ENCODE data around the gene ACTG1. TPM values are rescaled to one million over a fixed set of nuclear protein-coding genes. Genes with fewer than 3 reads are reported as not detected.

Gene ACTG1
- total RNA-seq, 1 donor from 2014 or later = 4,575 TPM

DNA sequence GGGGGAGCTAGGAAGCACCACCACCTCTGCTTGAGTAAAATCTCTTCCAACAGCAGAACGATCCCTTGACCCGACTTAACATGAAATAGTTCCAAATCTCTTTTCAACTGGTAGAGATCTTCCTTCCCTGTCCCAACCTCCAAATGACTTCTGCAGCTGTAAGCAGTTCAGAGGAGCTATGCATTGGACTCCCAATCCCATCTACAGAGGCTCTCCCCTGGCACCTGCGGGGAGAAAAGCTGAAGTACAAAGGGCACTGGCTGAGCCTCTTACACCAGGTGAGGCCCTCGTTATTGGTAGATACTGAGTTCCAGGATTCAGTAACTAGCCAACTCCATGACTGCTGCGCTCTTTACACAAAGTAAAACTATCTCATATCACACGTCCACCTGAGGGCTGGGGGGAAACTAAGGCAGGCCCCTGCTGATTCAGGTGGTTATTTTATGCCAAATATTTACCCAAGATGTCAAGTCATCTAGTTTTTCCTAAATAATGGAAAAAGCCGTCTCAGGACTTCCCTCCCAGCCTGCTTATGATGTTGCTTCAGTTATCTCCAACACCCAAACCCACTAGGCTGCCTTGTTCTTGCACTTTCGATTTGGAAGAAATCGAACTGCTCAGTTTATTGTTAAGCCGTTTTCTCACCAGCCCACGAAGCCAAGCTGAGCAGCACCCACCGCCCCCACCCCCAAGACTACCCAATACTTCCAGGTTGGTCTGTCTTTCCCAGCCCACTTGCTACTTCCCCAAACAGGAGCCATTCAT is 3.2 kb downstream of the ACTG1 start:
- TF ChIP-seq, protein P1, sequence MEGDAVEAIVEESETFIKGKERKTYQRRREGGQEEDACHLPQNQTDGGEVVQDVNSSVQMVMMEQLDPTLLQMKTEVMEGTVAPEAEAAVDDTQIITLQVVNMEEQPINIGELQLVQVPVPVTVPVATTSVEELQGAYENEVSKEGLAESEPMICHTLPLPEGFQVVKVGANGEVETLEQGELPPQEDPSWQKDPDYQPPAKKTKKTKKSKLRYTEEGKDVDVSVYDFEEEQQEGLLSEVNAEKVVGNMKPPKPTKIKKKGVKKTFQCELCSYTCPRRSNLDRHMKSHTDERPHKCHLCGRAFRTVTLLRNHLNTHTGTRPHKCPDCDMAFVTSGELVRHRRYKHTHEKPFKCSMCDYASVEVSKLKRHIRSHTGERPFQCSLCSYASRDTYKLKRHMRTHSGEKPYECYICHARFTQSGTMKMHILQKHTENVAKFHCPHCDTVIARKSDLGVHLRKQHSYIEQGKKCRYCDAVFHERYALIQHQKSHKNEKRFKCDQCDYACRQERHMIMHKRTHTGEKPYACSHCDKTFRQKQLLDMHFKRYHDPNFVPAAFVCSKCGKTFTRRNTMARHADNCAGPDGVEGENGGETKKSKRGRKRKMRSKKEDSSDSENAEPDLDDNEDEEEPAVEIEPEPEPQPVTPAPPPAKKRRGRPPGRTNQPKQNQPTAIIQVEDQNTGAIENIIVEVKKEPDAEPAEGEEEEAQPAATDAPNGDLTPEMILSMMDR (IDR thresholded peaks at IDR 0.05) = no peak
- Mint-ChIP-seq H3K27me3 (ENCODE audit: low read depth) (no peaks in the 10 kb centered on the region), H3K9me3 (ENCODE audit: low read depth) (no peaks in the 10 kb centered on the region), H3K4me1 (ENCODE audit: low read depth) (peaks cover 13% of the 10 kb centered on the region), H3K27ac (ENCODE audit: unreplicated experiment) (peak overlapping the region; percentile 86), H3K4me3 (ENCODE audit: unreplicated experiment) (peak overlapping the region; percentile 96), H3K36me3 (ENCODE audit: low read depth) (peaks cover 38% of the 10 kb centered on the region)
- DNase-seq (ENCODE audit: low spot score) = no peak

- peak overlapping the region; percentile 96 for H3K4me3 Mint-ChIP-seq (ENCODE audit: unreplicated experiment)
- DNase-seq (ENCODE audit: low spot score) = no peak
- H3K9me3 Mint-ChIP-seq (ENCODE audit: low read depth) = no peaks in the 10 kb centered on the region
- TF ChIP-seq, protein P1 (IDR thresholded peaks at IDR 0.05) = no peak
- H3K27ac Mint-ChIP-seq (ENCODE audit: unreplicated experiment) = peak overlapping the region; percentile 86
- no peaks in the 10 kb centered on the region for H3K27me3 Mint-ChIP-seq (ENCODE audit: low read depth)
- H3K36me3 Mint-ChIP-seq (ENCODE audit: low read depth) = peaks cover 38% of the 10 kb centered on the region
- H3K4me1 Mint-ChIP-seq (ENCODE audit: low read depth) = peaks cover 13% of the 10 kb centered on the region
Measured at GRCh38 chr17:81508639-81509206, 3.9 kb downstream of the ACTG1 start.

GRCh38 chr17:81503619-81504018 is 9.0 kb downstream of the ACTG1 start:
- TF ChIP-seq, protein P1 (IDR thresholded peaks at IDR 0.05) = no peak
- Mint-ChIP-seq H3K4me1 (ENCODE audit: low read depth) (peaks cover 9% of the 10 kb centered on the region), H3K9me3 (ENCODE audit: low read depth) (no peaks in the 10 kb centered on the region), H3K4me3 (ENCODE audit: unreplicated experiment) (no peak overlapping the region), H3K27ac (ENCODE audit: unreplicated experiment) (no peak overlapping the region), H3K27me3 (ENCODE audit: low read depth) (no peaks in the 10 kb centered on the region), H3K36me3 (ENCODE audit: low read depth) (peaks cover 1% of the 10 kb centered on the region)
- no peak for DNase-seq (ENCODE audit: low spot score)

DNA sequence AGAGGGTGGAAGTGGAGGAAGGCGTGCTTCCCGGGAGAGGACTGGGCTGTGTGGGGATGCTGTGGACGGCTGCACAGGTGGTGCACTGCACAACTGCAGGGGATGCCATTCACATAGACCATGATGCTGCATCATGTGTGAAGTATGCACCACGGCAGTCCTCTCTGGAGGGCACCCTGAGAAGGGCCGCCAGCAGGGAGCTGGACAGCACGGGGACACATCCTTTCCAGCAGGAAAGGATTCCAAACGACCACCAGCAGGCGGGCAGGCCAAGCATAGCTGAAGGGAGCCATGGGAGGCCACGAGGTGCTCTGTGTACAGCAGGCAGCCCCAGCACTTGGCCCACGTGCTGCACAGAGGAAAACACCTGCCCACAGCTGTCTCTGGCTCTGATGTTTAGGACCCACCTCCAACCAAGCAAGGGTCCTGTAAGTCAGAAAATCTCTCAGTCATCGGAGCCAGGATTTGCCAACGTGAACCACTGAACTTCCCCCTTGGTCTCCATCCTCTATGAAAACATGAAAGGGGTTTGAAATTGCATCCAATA is 10.1 kb downstream of the ACTG1 start:
- no peaks in the 10 kb centered on the region for H3K9me3 Mint-ChIP-seq (ENCODE audit: low read depth)

DNA sequence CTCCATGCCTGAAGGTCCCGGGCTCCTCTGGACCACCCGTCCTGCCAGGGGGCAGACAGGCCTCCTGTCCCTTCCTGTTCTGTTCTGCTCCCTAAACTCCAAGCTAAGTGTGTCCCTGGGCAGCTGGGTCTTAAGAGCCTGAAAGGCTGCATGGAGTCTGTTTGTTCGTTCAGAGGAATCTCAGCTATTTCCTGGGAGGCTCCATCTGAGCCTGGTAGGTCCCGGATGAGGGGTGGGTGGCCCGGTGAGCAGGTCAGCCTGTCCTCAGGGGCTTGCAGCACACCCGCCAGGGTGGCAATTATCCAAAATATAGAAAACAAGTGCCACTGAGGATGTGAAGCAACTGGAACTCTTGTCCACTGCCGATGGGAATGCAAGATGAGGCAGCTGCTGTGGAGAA is 12.6 kb downstream of the ACTG1 start:
- no peak overlapping the region for H3K4me3 Mint-ChIP-seq (ENCODE audit: unreplicated experiment)
- no peaks in the 10 kb centered on the region for H3K36me3 Mint-ChIP-seq (ENCODE audit: low read depth)
- H3K4me1 Mint-ChIP-seq (ENCODE audit: low read depth) = peaks cover 7% of the 10 kb centered on the region
- DNase-seq (ENCODE audit: low spot score) = no peak
- H3K27ac Mint-ChIP-seq (ENCODE audit: unreplicated experiment) = peak overlapping the region; percentile 70
- no peaks in the 10 kb centered on the region for H3K9me3 Mint-ChIP-seq (ENCODE audit: low read depth)
- H3K27me3 Mint-ChIP-seq (ENCODE audit: low read depth) = no peaks in the 10 kb centered on the region
- TF ChIP-seq, protein P1 (IDR thresholded peaks at IDR 0.05) = no peak

More for the DNA sequence above, 10.1 kb downstream of the ACTG1 start:
- no peak for DNase-seq (ENCODE audit: low spot score)
- no peaks in the 10 kb centered on the region for H3K36me3 Mint-ChIP-seq (ENCODE audit: low read depth)
- no peak overlapping the region for H3K27ac Mint-ChIP-seq (ENCODE audit: unreplicated experiment)
- H3K4me1 Mint-ChIP-seq (ENCODE audit: low read depth) = peaks cover 7% of the 10 kb centered on the region
- H3K4me3 Mint-ChIP-seq (ENCODE audit: unreplicated experiment) = no peak overlapping the region
- TF ChIP-seq, protein P1 (IDR thresholded peaks at IDR 0.05) = no peak
- no peaks in the 10 kb centered on the region for H3K27me3 Mint-ChIP-seq (ENCODE audit: low read depth)

All from chondrocyte (in vitro differentiated cells).